AG09309 (cell line): ENCODE data around the gene ADAM11.
A peak's percentile ranks its signal among the peaks of the same experiment; 100 is the strongest.

Experiments used
- DNase-seq: peaks from one replicate; pipeline ENCODE4 v3.0.0-alpha.2; 2010; ENCODE audit warnings: low read depth
- H3K4me3 ChIP-seq: 2 replicates; pipeline ENCODE4 v1.5.1; 2011; ENCODE audit warnings: mild to moderate bottlenecking, low read depth, low read length, moderate library complexity; ENCODE audit not compliant: control insufficient read depth
- CTCF ChIP-seq: IDR thresholded peaks from 2 replicates; pipeline ENCODE4 v1.5.1; 2011; ENCODE audit warnings: mild to moderate bottlenecking, low read depth, low read length, inconsistent platforms; ENCODE audit not compliant: insufficient read depth, control insufficient read depth; ENCODE audit errors: missing control alignments

Gene ADAM11

GRCh38 chr17:44757045-44757917, 1.5 kb upstream of the ADAM11 start:
- no peak for TF ChIP-seq CTCF
- no peak for DNase-seq
- no peak overlapping the region for H3K4me3 ChIP-seq

- DNase-seq: no peak
- TF ChIP-seq CTCF: no peak
- no peak overlapping the region for H3K4me3 ChIP-seq
These were observed 822 bp upstream of the ADAM11 start for GRCh38 chr17:44757918-44758413.

GRCh38 chr17:44759086-44759915, 513 bp downstream of the ADAM11 start:
- peak overlapping the region; percentile 43 for H3K4me3 ChIP-seq
- DNase-seq: no peak
- peak; percentile 5 for TF ChIP-seq CTCF

- no peak overlapping the region for H3K4me3 ChIP-seq
- no peak for TF ChIP-seq CTCF
- no peak for DNase-seq
These were observed 1.1 kb downstream of the ADAM11 start for GRCh38 chr17:44759916-44760243.

- TF ChIP-seq CTCF: no peak
- no peak overlapping the region for H3K4me3 ChIP-seq
- no peak for DNase-seq
These were observed 1.9 kb downstream of the ADAM11 start for GRCh38 chr17:44760474-44761308.
